GM12801 (cell line): ENCODE measurements around the gene BBS4.

ENCODE experiments used
- CTCF ChIP-seq: IDR thresholded peaks from one replicate; pipeline ENCODE4 v1.5.1; 2011; ENCODE audit warnings: control low read depth; ENCODE audit not compliant: insufficient read length; ENCODE audit errors: extremely low read depth

Gene BBS4

GRCh38 chr15:72785841-72786240 is 99.8 kb downstream of the BBS4 start:
- no peak for TF ChIP-seq CTCF

- no peak for TF ChIP-seq CTCF
Observed at GRCh38 chr15:72786242-72786641, 100.2 kb downstream of the BBS4 start.

GRCh38 chr15:72786676-72787345 is 100.8 kb downstream of the BBS4 start:
- TF ChIP-seq CTCF, result no peak

GRCh38 chr15:72787526-72787925 is 101.5 kb downstream of the BBS4 start:
- TF ChIP-seq CTCF, result no peak
